WERI-Rb-1 (cell line): ENCODE measurements around the gene ZYX.

Experiments
- DNase-seq: peaks from one replicate; pipeline ENCODE4 v3.0.0-alpha.2; 2020
- H3K27ac ChIP-seq: fragments of 250-450 bp; sonication (Bioruptor Pico); 2 replicates; pipeline ENCODE4 v1.5.1; 2020; ENCODE audit warnings: mild to moderate bottlenecking, moderate library complexity
- H3K27me3 ChIP-seq: fragments of 250-450 bp; sonication (Bioruptor Pico); 2 replicates; pipeline ENCODE4 v1.5.1; 2021; ENCODE audit warnings: mild to moderate bottlenecking, low read depth, moderate library complexity; ENCODE audit not compliant: insufficient read depth, severe bottlenecking
- H3K36me3 ChIP-seq: fragments of 250-450 bp; sonication (Bioruptor Pico); 2 replicates; pipeline ENCODE4 v1.5.1; 2020; ENCODE audit warnings: mild to moderate bottlenecking, moderate library complexity
- H3K4me3 ChIP-seq: 2 replicates; pipeline ENCODE4 v1.5.1; 2011; ENCODE audit warnings: low read depth, mild to moderate bottlenecking, control low read depth, low read length
- H3K9me3 ChIP-seq: fragments of 250-450 bp; sonication (Bioruptor Pico); 2 replicates; pipeline ENCODE4 v1.5.1; 2021; ENCODE audit warnings: mild to moderate bottlenecking, moderate library complexity; ENCODE audit not compliant: severe bottlenecking
- CTCF ChIP-seq: IDR thresholded peaks from 2 replicates; pipeline ENCODE4 v1.5.1; 2011; ENCODE audit warnings: low read depth, mild to moderate bottlenecking, control low read depth, inconsistent platforms, low read length

ZYX gene

GRCh38 chr7:143367972-143368371 lies 13.2 kb upstream of the ZYX start:
- Histone ChIP-seq H3K27me3 (peaks cover 9% of the 10 kb centered on the region), H3K9me3 (no peaks in the 10 kb centered on the region), H3K27ac (no peak overlapping the region), H3K4me3 (no peak overlapping the region), H3K36me3 (no peaks in the 10 kb centered on the region)
- no peak for DNase-seq
- TF ChIP-seq CTCF: no peak

GRCh38 chr7:143368387-143368786 lies 12.8 kb upstream of the ZYX start:
- Histone ChIP-seq H3K36me3 (no peaks in the 10 kb centered on the region), H3K27ac (no peak overlapping the region), H3K4me3 (no peak overlapping the region), H3K9me3 (no peaks in the 10 kb centered on the region), H3K27me3 (peaks cover 5% of the 10 kb centered on the region)
- DNase-seq: no peak
- TF ChIP-seq CTCF: no peak

GRCh38 chr7:143369678-143370651 lies 11.2 kb upstream of the ZYX start:
- Histone ChIP-seq H3K36me3 (no peaks in the 10 kb centered on the region), H3K9me3 (no peaks in the 10 kb centered on the region), H3K4me3 (no peak overlapping the region), H3K27ac (no peak overlapping the region), H3K27me3 (no peaks in the 10 kb centered on the region)
- no peak for DNase-seq
- TF ChIP-seq CTCF: no peak

- Histone ChIP-seq H3K9me3 (no peaks in the 10 kb centered on the region), H3K4me3 (no peak overlapping the region), H3K27me3 (no peaks in the 10 kb centered on the region), H3K27ac (no peak overlapping the region), H3K36me3 (no peaks in the 10 kb centered on the region)
- no peak for TF ChIP-seq CTCF
- DNase-seq: no peak
Measured at GRCh38 chr7:143372070-143372469, 9.1 kb upstream of the ZYX start.

- H3K27ac ChIP-seq: no peak overlapping the region
- no peaks in the 10 kb centered on the region for H3K27me3 ChIP-seq
- no peak overlapping the region for H3K4me3 ChIP-seq
- DNase-seq: no peak
- no peaks in the 10 kb centered on the region for H3K36me3 ChIP-seq
- TF ChIP-seq CTCF: peak; percentile 25; the same call in 1 of the 2 replicates
- no peaks in the 10 kb centered on the region for H3K9me3 ChIP-seq
Measured at GRCh38 chr7:143373255-143373794, 7.8 kb upstream of the ZYX start.
